Inferior parietal cortex (tissue), 1 donor: Measurements from ENCODE around the gene NUMB.
A peak's percentile ranks its signal among the peaks of the same experiment; 100 is the strongest.
"Not testable (repeated sequence)": the region's sequence is repeated elsewhere in the genome, so short reads cannot be mapped to it uniquely, and the experiment has no call there.

Source experiments
- DNase-seq: peaks from one replicate; pipeline ENCODE4 v3.0.0-alpha.2; 2016; ENCODE audit errors: extremely low spot score

Gene NUMB

GRCh38 chr14:73422515-73422914, 35.8 kb downstream of the NUMB start:
- DNase-seq = no peak

DNA sequence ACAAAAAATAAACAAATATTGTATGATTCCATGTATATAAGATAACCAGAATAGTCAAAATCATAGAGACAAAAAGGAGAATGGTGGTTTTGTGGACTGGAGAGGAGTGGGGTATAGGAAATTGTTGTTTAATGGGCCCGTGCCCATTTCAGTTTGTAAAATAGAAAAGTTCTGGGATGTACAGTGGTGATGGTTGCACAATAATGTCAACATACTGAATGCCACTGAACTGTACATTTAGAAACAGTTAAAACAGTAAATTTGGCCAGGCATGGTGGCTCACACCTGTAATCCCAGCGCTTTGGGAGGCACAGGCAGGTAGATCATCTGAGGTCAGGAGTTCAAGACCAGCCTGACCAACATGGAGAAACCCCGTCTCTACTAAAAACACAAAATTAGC, 40.1 kb downstream of the NUMB start:
- no peak for DNase-seq

GRCh38 chr14:73406248-73406647, 52.1 kb downstream of the NUMB start:
- not testable (repeated sequence) for DNase-seq

DNA sequence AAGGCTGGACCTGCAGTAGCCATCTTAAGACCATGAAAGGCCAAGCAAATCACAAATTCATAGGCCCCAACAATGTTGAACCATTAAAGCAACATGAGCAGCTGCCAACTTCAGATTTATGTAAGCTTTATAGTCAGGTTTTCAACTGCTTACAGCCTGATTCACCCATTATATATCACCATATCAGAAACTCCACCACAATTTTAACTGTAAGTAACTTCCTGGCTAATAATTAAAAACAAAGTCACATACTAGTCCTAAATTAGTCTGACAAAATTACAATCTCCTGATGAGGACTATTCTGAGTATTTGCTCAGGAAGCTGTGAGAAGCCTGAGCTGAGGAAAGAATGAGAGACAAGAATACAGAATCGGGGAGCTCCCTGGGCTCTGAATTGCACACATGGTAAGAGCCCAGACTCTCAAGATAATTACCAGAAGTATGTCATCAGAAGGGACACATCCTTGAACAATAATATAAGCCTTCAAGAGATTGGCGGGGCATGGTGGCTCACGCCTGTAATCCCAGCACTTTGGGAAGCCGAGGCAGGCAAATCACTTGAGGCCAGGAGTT, 55.1 kb downstream of the NUMB start:
- no peak for DNase-seq

GRCh38 chr14:73402579-73402978, 55.8 kb downstream of the NUMB start:
- no peak for DNase-seq

DNA sequence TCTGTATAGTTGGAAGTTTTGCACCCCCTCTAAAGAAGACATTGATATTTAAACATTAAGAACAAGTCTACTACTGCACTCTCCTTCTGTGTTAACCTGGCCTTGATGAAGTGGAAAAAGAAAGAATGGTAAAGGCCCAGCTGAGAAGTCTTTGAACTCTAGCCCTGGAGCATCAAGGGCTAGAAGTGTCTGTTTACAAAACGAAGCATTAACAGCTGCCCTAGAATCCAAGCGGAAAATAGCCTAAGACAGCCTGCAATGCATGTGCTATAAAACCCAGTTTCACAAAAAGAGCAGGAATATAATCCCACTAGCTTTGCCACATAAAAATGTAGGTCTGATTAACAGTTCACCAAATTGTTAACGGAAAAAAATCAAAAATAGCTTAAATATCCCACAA, 60.5 kb downstream of the NUMB start:
- DNase-seq = no peak

- no peak for DNase-seq
These were observed 64.0 kb downstream of the NUMB start for GRCh38 chr14:73394317-73394716.

DNA sequence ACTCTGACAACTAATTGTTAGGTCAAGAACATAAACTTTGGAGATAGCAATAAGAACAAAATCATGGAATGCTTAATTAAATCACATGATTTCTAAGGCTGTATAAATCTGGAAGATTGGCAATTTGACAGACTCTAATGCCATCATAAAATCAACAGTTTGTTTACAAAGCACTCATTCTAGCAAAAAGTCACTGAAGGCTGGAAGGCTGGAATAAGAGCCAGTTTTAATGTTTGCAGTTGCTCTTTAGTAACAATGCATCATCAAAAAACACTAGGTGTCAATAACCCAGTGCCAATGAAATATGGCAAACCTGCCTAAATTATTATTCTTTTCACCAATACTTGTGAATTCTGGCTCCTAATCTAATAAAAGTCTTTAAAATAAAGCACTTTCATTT, 65.0 kb downstream of the NUMB start:
- DNase-seq = no peak

DNA sequence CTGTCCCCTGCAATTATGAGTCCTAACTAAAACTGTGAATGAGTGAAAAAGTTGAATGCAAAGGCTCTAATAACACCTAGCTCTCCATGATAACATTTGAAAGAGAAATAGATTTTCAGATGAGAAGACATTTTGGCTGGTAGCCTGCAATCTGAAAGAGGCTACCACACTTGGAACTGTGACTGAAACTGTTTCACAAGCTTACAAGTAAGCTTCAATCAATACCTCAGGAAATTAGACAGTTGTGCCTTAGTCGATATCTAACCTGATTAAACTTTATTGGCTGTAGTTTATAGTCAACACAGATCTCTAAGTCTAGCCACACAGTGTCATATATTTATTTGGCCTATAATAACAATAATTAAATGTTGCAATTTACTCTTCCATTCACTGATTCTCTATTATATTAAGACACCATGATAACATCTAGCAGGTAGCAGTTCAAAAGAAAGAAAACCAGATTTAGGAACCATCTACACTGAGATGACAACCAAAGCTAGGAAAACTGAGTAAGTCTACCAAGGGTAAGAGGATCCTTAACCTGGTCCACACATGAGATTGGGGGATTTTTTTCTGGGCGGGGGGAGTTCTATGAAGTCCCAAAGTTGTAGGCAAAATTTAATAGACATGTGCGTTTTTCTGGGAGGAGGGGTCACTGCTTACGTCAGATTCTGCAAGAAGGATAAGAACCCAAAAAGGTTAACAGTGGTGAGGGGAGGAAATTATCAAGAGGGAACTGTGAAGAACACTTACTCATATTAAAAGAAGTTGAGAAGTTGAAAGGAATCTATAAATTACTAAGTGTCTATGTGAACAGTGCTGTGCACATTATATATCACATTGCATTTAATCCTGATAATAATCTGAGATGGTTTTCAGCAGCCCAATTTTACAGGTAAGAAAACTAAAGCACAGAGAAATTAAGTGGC, 65.8 kb downstream of the NUMB start:
- DNase-seq = no peak

DNA sequence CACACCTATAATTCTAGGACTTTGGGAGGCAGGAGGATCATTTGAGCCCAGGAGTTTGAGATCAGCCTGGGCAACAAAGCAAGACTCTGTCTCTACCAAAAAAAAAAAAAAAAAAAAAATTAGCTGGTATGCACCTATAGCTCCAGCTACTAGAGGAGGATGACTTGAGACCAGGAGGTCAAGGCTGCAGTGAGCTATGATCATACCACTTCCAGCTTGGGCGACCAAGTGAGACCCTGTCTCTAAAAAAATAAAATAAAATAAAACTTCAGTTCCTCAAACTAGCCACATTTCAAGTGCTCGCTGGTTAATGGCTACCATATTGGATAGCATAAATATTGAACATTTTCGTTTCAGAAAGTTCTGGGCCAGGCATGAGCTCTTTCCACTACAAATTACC, 70.5 kb downstream of the NUMB start:
- DNase-seq = not testable (repeated sequence)

GRCh38 chr14:73386342-73386741, 72.0 kb downstream of the NUMB start:
- DNase-seq = peak; percentile 13

DNA sequence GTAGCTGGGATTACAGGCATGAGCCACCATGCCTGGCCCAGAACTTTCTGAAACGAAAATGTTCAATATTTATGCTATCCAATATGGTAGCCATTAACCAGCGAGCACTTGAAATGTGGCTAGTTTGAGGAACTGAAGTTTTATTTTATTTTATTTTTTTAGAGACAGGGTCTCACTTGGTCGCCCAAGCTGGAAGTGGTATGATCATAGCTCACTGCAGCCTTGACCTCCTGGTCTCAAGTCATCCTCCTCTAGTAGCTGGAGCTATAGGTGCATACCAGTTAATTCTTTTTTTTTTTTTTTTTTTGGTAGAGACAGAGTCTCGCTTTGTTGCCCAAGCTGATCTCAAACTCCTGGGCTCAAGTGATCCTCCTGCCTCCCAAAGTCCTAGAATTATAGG, 73.3 kb downstream of the NUMB start:
- DNase-seq = not testable (repeated sequence)

DNA sequence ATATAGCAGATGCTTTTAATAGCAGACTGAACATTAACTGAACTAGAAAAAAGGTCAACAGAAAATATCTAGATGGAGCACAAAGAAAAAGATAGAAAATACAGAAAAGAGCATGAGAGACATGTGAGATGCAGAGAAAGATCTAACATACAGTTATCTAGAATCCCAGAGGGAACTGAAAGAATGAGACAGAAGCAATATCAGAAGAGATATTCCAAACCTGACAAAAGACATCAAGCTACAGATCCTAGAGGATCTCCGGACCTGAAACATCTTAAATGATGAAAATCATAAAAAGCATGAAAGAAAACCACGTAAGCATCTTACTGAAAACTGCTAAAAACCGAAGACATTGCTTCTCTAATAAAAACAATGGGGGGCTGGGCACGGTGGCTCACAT, 75.0 kb downstream of the NUMB start:
- no peak for DNase-seq

DNA sequence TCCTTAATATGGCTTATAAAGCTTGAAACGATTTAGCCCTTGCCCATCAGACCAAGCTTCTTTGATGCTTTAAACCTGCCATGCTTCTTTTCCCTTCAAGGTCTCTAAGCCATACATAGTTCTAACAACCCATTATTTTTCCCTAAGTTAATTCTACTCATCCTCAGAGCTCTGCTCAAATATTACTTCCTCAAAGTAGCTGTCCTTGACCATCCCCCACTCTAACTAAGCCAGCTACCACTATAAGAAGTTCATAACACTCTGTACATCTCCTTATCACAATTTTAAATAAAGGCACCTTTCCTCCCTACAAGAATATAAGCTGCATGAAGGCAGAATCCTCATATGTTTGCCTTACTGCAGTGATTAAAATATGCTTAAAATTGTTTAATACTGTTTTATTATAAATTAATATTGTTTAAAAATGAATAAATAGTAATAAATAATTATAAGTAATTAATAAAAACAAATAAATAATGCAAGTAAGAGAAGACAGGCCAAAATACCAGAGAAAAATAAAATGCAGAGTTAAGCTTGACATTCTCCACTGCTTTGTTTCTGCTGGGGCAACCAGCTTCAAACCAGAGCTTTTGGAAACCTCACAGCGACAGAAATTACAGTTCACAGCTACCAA, 76.8 kb downstream of the NUMB start:
- no peak for DNase-seq

DNA sequence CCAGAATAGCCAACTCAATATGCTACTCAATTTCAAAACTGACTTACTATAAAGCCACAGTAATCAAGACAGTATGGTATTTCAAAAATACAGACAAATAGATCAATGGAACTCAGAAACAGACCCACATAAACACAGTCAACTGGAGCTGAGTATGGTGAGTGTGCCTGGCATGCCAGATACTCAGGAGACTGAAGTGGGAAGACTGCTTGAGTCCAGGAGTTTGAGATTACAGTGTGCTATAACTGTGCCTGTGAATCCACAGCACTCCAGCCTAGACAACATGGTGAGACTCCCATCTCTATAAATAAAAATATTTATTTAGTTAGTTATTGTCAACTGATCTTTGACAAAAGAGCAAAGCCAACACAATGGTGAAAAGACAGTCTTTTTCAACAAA, 81.8 kb downstream of the NUMB start:
- no peak for DNase-seq

DNA sequence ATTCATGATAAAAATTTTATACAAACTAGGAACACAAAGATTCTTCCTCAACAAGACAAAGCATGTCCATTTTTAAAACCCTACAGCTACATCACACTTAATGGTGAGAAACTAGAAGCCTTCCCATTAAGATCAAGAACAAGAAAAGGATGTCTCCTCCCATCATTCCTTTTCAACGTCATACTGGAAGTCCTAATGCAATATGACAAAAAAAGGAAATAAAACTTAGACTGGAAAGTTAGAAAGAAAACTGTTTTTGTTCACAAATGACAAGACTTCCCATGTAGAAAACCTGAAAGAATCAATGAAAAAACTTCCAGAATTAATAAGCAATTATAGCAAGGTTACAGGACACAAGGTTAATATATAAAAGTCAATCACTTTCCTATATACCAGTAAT, 82.5 kb downstream of the NUMB start:
- no peak for DNase-seq

DNA sequence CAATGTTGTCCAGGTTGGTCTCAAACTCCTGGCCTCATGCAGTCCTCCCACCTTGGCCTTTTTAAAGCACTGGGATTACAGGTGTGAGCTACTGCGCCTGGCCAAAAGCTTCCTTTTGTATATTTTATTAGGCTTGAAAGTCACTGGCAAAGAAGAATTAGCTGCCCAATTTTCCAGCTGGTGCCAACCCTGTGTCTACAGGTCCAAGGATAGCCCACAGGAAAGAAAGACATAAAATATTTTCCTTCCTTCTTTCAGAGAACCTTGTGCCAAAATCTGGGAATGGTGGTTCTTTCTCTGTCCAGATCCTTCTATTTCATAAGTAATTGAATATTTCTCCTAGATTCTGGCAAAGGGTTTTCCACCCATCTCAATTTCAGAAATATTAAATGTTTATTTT, 84.1 kb downstream of the NUMB start:
- no peak for DNase-seq

DNA sequence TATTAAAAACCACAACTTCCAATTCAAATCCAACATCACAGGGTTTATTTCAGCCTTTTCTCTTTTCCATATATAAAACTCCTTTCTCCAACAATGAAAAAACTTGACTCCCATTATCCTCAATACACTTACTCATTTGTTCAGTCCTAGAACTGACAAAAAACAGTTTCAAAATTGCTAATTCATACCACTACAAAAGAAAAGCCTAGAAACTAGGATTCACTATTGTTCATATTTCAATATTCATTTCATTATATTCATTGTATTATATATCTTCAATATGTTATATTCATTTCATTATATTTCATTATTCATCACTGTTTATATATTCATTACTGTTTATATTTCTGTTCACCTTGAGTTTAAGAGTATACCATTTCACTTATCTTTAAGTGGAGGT, 85.8 kb downstream of the NUMB start:
- no peak for DNase-seq

GRCh38 chr14:73370561-73370960, 87.8 kb downstream of the NUMB start:
- DNase-seq = no peak

DNA sequence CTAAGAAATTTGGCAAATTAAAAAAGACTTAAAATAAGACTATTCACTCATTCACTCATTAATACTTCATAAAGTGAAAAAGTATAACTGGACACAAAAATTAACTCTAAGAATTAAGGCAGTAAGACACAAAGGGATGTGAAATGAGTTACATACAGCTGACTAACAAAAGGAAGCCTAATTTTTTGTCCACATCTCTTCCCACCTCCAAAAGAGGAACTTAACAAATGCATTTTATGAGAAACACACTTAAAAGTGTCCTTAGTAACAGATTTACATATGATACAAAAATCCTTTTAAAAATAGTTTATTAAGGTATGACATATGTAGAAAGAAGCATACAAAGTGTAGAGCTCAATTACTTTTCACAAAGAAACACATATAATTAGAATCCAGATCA, 88.9 kb downstream of the NUMB start:
- DNase-seq = no peak

DNA sequence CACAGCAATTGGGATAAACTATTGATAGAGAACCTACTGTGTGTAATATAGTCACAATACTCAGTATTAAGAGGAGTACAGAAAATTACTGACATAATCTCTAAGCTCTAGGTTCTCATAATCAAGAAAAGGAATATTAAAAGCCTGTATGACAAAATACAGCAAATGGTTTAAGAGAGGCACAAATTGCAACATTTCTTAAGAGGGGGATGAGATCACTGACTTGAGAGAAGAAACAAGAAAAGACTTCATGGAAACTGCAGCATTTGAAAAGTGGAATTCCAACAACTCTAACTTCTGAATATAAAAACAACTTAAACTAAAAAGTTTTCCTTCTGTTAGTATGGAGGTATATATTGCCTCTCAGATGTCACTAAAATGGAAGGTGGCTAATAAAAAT, 89.7 kb downstream of the NUMB start:
- DNase-seq = no peak

GRCh38 chr14:73365727-73366126, 92.6 kb downstream of the NUMB start:
- DNase-seq = no peak

DNA sequence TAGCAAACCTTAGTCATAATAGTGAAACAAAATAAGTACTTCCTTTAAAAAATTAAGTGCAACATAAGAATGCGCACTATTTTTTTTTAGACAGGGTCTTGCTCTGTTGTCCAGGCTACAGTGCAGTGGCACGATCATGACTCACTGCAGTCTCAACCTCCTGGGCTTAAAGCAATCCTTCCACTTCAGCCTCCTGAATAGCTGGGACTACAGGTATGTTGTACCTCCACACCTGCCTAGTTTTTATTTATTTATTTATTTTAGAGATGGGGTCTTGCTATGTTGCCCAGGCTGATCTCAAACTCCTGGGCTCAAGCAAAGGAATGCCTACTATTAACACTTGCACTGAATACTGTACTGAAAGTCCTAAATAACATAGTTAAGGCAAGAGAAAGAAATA, 93.8 kb downstream of the NUMB start:
- DNase-seq = no peak
